ENCODE results near the gene PAFAH1B2.

Gene PAFAH1B2

DNA sequence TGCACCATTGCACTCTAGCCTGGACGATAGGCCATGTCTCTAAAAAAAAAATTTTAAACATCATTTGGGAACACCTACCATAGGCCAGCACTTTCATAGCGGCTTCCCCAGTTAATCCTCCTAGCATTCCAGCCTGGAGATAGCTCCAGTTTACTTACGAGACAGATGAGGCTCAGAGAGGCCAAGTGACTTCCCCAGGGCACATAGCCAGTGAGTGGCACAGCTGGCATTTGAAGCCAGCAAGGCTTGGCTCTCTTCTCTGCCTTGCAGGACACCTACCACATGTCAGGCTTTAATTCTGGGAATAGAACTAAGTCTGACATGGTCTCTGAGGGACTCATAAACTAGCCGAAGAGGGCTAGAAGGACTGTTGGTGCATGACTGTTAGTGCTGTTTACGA is 50.2 kb downstream of the PAFAH1B2 start:
- DNase-seq (ENCODE audit: low read depth) = no peak
- no peak overlapping the region for H3K4me3 ChIP-seq (ENCODE audit: low read length)
- TF ChIP-seq, protein P1, sequence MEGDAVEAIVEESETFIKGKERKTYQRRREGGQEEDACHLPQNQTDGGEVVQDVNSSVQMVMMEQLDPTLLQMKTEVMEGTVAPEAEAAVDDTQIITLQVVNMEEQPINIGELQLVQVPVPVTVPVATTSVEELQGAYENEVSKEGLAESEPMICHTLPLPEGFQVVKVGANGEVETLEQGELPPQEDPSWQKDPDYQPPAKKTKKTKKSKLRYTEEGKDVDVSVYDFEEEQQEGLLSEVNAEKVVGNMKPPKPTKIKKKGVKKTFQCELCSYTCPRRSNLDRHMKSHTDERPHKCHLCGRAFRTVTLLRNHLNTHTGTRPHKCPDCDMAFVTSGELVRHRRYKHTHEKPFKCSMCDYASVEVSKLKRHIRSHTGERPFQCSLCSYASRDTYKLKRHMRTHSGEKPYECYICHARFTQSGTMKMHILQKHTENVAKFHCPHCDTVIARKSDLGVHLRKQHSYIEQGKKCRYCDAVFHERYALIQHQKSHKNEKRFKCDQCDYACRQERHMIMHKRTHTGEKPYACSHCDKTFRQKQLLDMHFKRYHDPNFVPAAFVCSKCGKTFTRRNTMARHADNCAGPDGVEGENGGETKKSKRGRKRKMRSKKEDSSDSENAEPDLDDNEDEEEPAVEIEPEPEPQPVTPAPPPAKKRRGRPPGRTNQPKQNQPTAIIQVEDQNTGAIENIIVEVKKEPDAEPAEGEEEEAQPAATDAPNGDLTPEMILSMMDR (IDR thresholded peaks at IDR 0.05; ENCODE audit: insufficient read depth, low read depth, low read length, missing control alignments) = no peak

- no peak overlapping the region for H3K4me3 ChIP-seq (ENCODE audit: low read length)
- DNase-seq (ENCODE audit: low read depth) = no peak
- TF ChIP-seq, protein P1 (IDR thresholded peaks at IDR 0.05; ENCODE audit: insufficient read depth, low read depth, low read length, missing control alignments) = no peak
Observed at GRCh38 chr11:117195258-117195657, 51.2 kb downstream of the PAFAH1B2 start.

DNA sequence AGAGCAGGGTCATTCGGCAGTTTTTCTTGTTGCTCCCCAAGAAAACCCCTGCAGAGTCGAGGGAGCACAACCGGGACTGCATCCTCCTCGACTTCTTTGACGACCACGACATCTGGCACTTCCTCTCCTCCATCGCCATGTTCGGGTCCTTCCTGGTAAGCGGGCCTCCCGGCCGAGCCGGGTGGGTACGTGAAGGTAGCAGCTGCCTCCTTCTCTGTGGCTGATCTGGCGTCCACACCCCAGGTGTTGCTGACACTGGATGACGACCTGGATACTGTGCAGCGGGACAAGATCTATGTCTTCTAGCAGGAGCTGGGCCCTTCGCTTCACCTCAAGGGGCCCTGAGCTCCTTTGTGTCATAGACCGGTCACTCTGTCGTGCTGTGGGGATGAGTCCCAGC is 51.7 kb downstream of the PAFAH1B2 start:
- TF ChIP-seq, protein P1 (IDR thresholded peaks at IDR 0.05; ENCODE audit: insufficient read depth, low read depth, low read length, missing control alignments) = no peak
- no peak for DNase-seq (ENCODE audit: low read depth)
- no peak overlapping the region for H3K4me3 ChIP-seq (ENCODE audit: low read length)

DNA sequence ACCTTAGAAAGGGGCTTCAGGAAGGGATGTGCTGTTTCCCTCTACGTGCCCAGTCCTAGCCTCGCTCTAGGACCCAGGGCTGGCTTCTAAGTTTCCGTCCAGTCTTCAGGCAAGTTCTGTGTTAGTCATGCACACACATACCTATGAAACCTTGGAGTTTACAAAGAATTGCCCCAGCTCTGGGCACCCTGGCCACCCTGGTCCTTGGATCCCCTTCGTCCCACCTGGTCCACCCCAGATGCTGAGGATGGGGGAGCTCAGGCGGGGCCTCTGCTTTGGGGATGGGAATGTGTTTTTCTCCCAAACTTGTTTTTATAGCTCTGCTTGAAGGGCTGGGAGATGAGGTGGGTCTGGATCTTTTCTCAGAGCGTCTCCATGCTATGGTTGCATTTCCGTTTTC is 52.9 kb downstream of the PAFAH1B2 start:
- no peak for DNase-seq (ENCODE audit: low read depth)
- TF ChIP-seq, protein P1 (IDR thresholded peaks at IDR 0.05; ENCODE audit: insufficient read depth, low read depth, low read length, missing control alignments) = no peak
- H3K4me3 ChIP-seq (ENCODE audit: low read length) = no peak overlapping the region

GRCh38 chr11:117197516-117198456 is 53.7 kb downstream of the PAFAH1B2 start:
- DNase-seq (ENCODE audit: low read depth) = peak; percentile 29
- TF ChIP-seq, protein P1 (IDR thresholded peaks at IDR 0.05; ENCODE audit: insufficient read depth, low read depth, low read length, missing control alignments) = peak; percentile 51
- no peak overlapping the region for H3K4me3 ChIP-seq (ENCODE audit: low read length)

DNA sequence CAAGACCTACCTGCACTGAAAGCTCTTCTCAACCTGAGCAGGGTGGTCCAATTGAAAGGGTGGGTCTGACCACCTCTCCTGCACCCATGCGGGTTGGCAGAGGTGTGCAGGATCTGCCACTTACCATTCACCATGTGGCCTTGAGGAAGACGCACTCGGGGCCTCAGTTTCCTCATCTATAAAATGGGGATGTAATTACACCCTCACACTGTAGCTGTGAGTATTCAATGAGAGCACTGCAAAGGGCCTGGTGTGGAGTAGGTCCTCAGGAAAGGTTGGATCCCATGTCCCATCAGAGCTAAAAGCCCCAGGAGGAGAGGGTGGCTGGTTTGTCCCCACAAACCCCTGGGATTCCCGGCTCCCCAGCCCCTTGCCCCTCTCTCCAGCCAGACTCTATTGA is 54.5 kb downstream of the PAFAH1B2 start:
- H3K4me3 ChIP-seq (ENCODE audit: low read length) = no peak overlapping the region
- TF ChIP-seq, protein P1 (IDR thresholded peaks at IDR 0.05; ENCODE audit: insufficient read depth, low read depth, low read length, missing control alignments) = no peak

More for the DNA sequence above, 54.5 kb downstream of the PAFAH1B2 start:
- no peak for DNase-seq (ENCODE audit: low read depth)

Measured in epithelial cell of esophagus (primary cell).